Measurements from ENCODE around the gene TBCEL.

GRCh38 chr11:121105063-121105480, 81.2 kb downstream of the TBCEL start:
- TF ChIP-seq CTCF (IDR thresholded peaks at IDR 0.05) = no peak
- no peak for TF ChIP-seq POLR2A (IDR thresholded peaks at IDR 0.05)

Measured in Peyer's patch (tissue), 4 donors.